ENCODE results near the gene PUM2.

The PUM2 gene

GRCh38 chr2:20216130-20217025 lies 134.3 kb downstream of the PUM2 start:
- peaks cover 5% of the 10 kb centered on the region for H3K27me3 Mint-ChIP-seq
- no peaks in the 10 kb centered on the region for H3K36me3 Mint-ChIP-seq
- no peaks in the 10 kb centered on the region for H3K4me1 Mint-ChIP-seq
- H3K9me3 Mint-ChIP-seq, result no peaks in the 10 kb centered on the region
- no peak overlapping the region for H3K27ac Mint-ChIP-seq
- no peak overlapping the region for H3K4me3 Mint-ChIP-seq

GRCh38 chr2:20215183-20216040 lies 135.2 kb downstream of the PUM2 start:
- Mint-ChIP-seq H3K9me3 (no peaks in the 10 kb centered on the region), H3K27ac (no peak overlapping the region), H3K36me3 (no peaks in the 10 kb centered on the region), H3K4me3 (no peak overlapping the region), H3K27me3 (peaks cover 4% of the 10 kb centered on the region), H3K4me1 (no peaks in the 10 kb centered on the region)

GRCh38 chr2:20214566-20215182 lies 136.0 kb downstream of the PUM2 start:
- no peaks in the 10 kb centered on the region for H3K4me1 Mint-ChIP-seq
- H3K9me3 Mint-ChIP-seq, result no peaks in the 10 kb centered on the region

GRCh38 chr2:20213651-20214565 lies 136.7 kb downstream of the PUM2 start:
- Mint-ChIP-seq H3K4me3 (no peak overlapping the region), H3K4me1 (no peaks in the 10 kb centered on the region), H3K36me3 (no peaks in the 10 kb centered on the region), H3K27me3 (peaks cover 2% of the 10 kb centered on the region), H3K9me3 (no peaks in the 10 kb centered on the region), H3K27ac (no peak overlapping the region)

More at GRCh38 chr2:20214566-20215182, 136.0 kb downstream of the PUM2 start:
- peaks cover 2% of the 10 kb centered on the region for H3K27me3 Mint-ChIP-seq
- H3K4me3 Mint-ChIP-seq, result no peak overlapping the region
- no peak overlapping the region for H3K27ac Mint-ChIP-seq
- no peaks in the 10 kb centered on the region for H3K36me3 Mint-ChIP-seq

- Mint-ChIP-seq H3K4me1 (no peaks in the 10 kb centered on the region), H3K36me3 (no peaks in the 10 kb centered on the region), H3K27me3 (no peaks in the 10 kb centered on the region), H3K4me3 (no peak overlapping the region), H3K9me3 (no peaks in the 10 kb centered on the region), H3K27ac (no peak overlapping the region)
These were observed 137.7 kb downstream of the PUM2 start for GRCh38 chr2:20212871-20213503.

GRCh38 chr2:20212459-20212870 lies 138.2 kb downstream of the PUM2 start:
- Mint-ChIP-seq H3K9me3 (no peaks in the 10 kb centered on the region), H3K4me1 (no peaks in the 10 kb centered on the region), H3K27ac (no peak overlapping the region), H3K36me3 (no peaks in the 10 kb centered on the region), H3K27me3 (no peaks in the 10 kb centered on the region), H3K4me3 (no peak overlapping the region)

GRCh38 chr2:20211860-20212458 lies 138.7 kb downstream of the PUM2 start:
- no peaks in the 10 kb centered on the region for H3K27me3 Mint-ChIP-seq
- no peaks in the 10 kb centered on the region for H3K36me3 Mint-ChIP-seq
- H3K4me3 Mint-ChIP-seq, result no peak overlapping the region
- no peaks in the 10 kb centered on the region for H3K9me3 Mint-ChIP-seq
- no peak overlapping the region for H3K27ac Mint-ChIP-seq
- H3K4me1 Mint-ChIP-seq, result no peaks in the 10 kb centered on the region

- H3K9me3 Mint-ChIP-seq, result no peaks in the 10 kb centered on the region
- H3K4me3 Mint-ChIP-seq, result no peak overlapping the region
- no peaks in the 10 kb centered on the region for H3K4me1 Mint-ChIP-seq
- H3K27ac Mint-ChIP-seq, result no peak overlapping the region
- H3K36me3 Mint-ChIP-seq, result no peaks in the 10 kb centered on the region
- no peaks in the 10 kb centered on the region for H3K27me3 Mint-ChIP-seq
These were observed 139.2 kb downstream of the PUM2 start for GRCh38 chr2:20211420-20211819.

- no peaks in the 10 kb centered on the region for H3K4me1 Mint-ChIP-seq
- no peaks in the 10 kb centered on the region for H3K9me3 Mint-ChIP-seq
- no peak overlapping the region for H3K27ac Mint-ChIP-seq
- no peaks in the 10 kb centered on the region for H3K36me3 Mint-ChIP-seq
- H3K4me3 Mint-ChIP-seq, result no peak overlapping the region
- no peaks in the 10 kb centered on the region for H3K27me3 Mint-ChIP-seq
These were observed 140.2 kb downstream of the PUM2 start for GRCh38 chr2:20210462-20210861.

- Mint-ChIP-seq H3K4me3 (no peak overlapping the region), H3K4me1 (no peaks in the 10 kb centered on the region), H3K27me3 (no peaks in the 10 kb centered on the region), H3K36me3 (no peaks in the 10 kb centered on the region), H3K27ac (no peak overlapping the region), H3K9me3 (no peaks in the 10 kb centered on the region)
These were observed 141.1 kb downstream of the PUM2 start for GRCh38 chr2:20209373-20210109.

- no peaks in the 10 kb centered on the region for H3K4me1 Mint-ChIP-seq
These were observed 142.2 kb downstream of the PUM2 start for GRCh38 chr2:20208476-20208859.

GRCh38 chr2:20207051-20207450 lies 143.6 kb downstream of the PUM2 start:
- H3K4me3 Mint-ChIP-seq, result no peak overlapping the region
- H3K4me1 Mint-ChIP-seq, result no peaks in the 10 kb centered on the region
- H3K27me3 Mint-ChIP-seq, result no peaks in the 10 kb centered on the region
- no peak overlapping the region for H3K27ac Mint-ChIP-seq
- no peaks in the 10 kb centered on the region for H3K36me3 Mint-ChIP-seq
- H3K9me3 Mint-ChIP-seq, result no peaks in the 10 kb centered on the region

More at GRCh38 chr2:20208476-20208859, 142.2 kb downstream of the PUM2 start:
- H3K27ac Mint-ChIP-seq, result no peak overlapping the region
- no peaks in the 10 kb centered on the region for H3K36me3 Mint-ChIP-seq
- H3K9me3 Mint-ChIP-seq, result no peaks in the 10 kb centered on the region
- no peaks in the 10 kb centered on the region for H3K27me3 Mint-ChIP-seq
- no peak overlapping the region for H3K4me3 Mint-ChIP-seq

- no peak overlapping the region for H3K27ac Mint-ChIP-seq
- H3K27me3 Mint-ChIP-seq, result no peaks in the 10 kb centered on the region
- no peaks in the 10 kb centered on the region for H3K36me3 Mint-ChIP-seq
- H3K4me3 Mint-ChIP-seq, result no peak overlapping the region
- no peaks in the 10 kb centered on the region for H3K9me3 Mint-ChIP-seq
- no peaks in the 10 kb centered on the region for H3K4me1 Mint-ChIP-seq
These were observed 144.6 kb downstream of the PUM2 start for GRCh38 chr2:20205915-20206524.

Data from activated naive CD4-positive, alpha-beta T cell treated with anti-CD3 and anti-CD28 coated beads, Interleukin-2, amount 50 U/mL, for 24 hours (primary cell).